ENCODE results near the gene FBXW7.

DNA sequence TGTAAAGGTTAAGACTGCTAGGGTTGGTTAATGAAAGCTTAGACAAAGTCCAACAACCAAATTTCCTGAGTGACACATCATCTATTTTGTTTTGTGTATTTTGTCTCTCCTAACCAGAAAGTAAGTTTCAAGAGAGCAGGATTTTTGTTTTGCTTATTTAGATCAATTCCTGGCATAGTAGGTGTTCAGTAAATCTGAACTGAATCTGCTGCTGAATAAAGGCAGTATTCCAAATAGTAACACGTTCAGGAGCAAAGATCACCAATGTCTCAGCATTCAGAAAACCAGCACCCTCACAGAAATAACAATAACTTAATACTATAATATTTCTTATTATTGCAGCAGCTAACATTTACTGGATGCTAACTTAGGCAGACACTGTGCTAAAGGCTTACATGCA, 12.2 kb downstream of the FBXW7 start:
- no peak for TF ChIP-seq POLR2A (IDR thresholded peaks at IDR 0.05)
- TF ChIP-seq, protein P1, sequence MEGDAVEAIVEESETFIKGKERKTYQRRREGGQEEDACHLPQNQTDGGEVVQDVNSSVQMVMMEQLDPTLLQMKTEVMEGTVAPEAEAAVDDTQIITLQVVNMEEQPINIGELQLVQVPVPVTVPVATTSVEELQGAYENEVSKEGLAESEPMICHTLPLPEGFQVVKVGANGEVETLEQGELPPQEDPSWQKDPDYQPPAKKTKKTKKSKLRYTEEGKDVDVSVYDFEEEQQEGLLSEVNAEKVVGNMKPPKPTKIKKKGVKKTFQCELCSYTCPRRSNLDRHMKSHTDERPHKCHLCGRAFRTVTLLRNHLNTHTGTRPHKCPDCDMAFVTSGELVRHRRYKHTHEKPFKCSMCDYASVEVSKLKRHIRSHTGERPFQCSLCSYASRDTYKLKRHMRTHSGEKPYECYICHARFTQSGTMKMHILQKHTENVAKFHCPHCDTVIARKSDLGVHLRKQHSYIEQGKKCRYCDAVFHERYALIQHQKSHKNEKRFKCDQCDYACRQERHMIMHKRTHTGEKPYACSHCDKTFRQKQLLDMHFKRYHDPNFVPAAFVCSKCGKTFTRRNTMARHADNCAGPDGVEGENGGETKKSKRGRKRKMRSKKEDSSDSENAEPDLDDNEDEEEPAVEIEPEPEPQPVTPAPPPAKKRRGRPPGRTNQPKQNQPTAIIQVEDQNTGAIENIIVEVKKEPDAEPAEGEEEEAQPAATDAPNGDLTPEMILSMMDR (IDR thresholded peaks at IDR 0.05), result no peak
